Colonic mucosa (tissue), 4 donors: Measurements from ENCODE around the gene MYO16. TPM values are rescaled to one million over a fixed set of nuclear protein-coding genes. Genes with fewer than 3 reads are reported as not detected.

ENCODE experiments used
- DNase-seq: peaks from one replicate; pipeline ENCODE4 v3.0.0-alpha.2; 2020
- H3K27ac ChIP-seq: fragments of 200-600 bp; one replicate; pipeline ENCODE4 v1.8.0; 2021
- H3K27me3 ChIP-seq: fragments of 200-600 bp; one replicate; pipeline ENCODE4 v1.8.0; 2021
- H3K36me3 ChIP-seq: fragments of 200-600 bp; one replicate; pipeline ENCODE4 v1.8.0; 2021
- H3K4me1 ChIP-seq: fragments of 200-600 bp; one replicate; pipeline ENCODE4 v1.8.0; 2021; ENCODE audit warnings: mild to moderate bottlenecking
- H3K4me3 ChIP-seq: fragments of 200-600 bp; one replicate; pipeline ENCODE4 v1.8.0; 2021
- H3K9ac ChIP-seq, 2 donors: one replicate each; pipeline ENCODE4 v1.7.0; 2013; ENCODE audit warnings: control low read depth in 2 of 2, low read depth in 2 of 2, low read length in 2 of 2
- H3K9me3 ChIP-seq: fragments of 200-600 bp; one replicate; pipeline ENCODE4 v1.8.0; 2021
- intact Hi-C: fragments of 100-400 bp; cut with DNase I; formaldehyde crosslinking; loops from one replicate; pipeline ENCODE4 v1.14.1; 2022
- total RNA-seq, 2 donors: library from RNA; stranded (reverse); fragmentation: NEBNext Ultra II Directional in 1 of 2; extraction: Animal tissue kit (Norgen Biotek cat#: 25700) in 1 of 2; gene quantifications; one replicate each; pipeline ENCODE4 v1.2.1, GENCODE V29; 2021
- TF ChIP-seq, protein P1 (sequence below): fragments of 200-600 bp; IDR thresholded peaks from one replicate; pipeline ENCODE4 v1.8.0; 2022; ENCODE audit warnings: antibody characterized with exemption, mild to moderate bottlenecking
- donor health status: healthy.
- donor health status: DM: no; HTN: no; CAD: no.
- donor health status: DM: no; HTN: no; CAD: no.

Gene MYO16
- total RNA-seq, 2 donors from 2014 or later, result 0.05 TPM; not detected in 1

DNA sequence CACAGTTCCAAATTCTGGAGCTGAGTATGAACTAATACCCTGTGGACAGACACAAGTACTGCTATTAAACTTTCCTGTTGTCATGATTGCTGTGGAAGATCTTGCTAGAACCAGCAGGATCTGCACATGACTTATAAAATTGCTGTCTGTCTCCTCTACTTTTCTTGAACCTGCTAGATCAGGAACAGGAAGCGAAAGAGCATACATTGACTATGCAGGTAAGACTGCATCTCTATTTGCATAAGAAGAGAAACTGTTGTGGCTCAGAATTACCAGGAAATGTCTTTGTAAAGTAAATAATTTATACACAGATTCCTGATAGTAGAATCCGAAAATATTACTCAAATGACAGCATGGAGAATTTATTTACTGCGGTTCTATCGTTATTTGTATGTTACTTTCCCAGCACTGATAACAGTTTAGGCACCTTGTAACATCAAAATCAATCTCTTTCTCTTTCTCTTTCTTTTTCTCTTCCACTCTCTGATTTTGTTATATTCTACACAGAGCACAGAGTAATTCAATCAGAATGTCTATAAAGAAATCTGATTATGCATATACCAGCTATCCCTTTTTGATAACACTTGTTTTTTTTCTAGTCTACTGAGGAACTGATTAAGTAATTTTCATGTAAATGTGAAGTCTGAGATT lies 226.5 kb downstream of the MYO16 start:
- H3K9me3 ChIP-seq, result no peaks in the 10 kb centered on the region
- TF ChIP-seq, protein P1, sequence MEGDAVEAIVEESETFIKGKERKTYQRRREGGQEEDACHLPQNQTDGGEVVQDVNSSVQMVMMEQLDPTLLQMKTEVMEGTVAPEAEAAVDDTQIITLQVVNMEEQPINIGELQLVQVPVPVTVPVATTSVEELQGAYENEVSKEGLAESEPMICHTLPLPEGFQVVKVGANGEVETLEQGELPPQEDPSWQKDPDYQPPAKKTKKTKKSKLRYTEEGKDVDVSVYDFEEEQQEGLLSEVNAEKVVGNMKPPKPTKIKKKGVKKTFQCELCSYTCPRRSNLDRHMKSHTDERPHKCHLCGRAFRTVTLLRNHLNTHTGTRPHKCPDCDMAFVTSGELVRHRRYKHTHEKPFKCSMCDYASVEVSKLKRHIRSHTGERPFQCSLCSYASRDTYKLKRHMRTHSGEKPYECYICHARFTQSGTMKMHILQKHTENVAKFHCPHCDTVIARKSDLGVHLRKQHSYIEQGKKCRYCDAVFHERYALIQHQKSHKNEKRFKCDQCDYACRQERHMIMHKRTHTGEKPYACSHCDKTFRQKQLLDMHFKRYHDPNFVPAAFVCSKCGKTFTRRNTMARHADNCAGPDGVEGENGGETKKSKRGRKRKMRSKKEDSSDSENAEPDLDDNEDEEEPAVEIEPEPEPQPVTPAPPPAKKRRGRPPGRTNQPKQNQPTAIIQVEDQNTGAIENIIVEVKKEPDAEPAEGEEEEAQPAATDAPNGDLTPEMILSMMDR, result no peak
- H3K9ac ChIP-seq, result no peak overlapping the region
- DNase-seq, result no peak
- intact Hi-C loops, result no loop called here
- no peaks in the 10 kb centered on the region for H3K4me1 ChIP-seq
- H3K27ac ChIP-seq, result no peak overlapping the region
- H3K4me3 ChIP-seq, result no peak overlapping the region
- H3K36me3 ChIP-seq, result no peaks in the 10 kb centered on the region
- no peaks in the 10 kb centered on the region for H3K27me3 ChIP-seq

DNA sequence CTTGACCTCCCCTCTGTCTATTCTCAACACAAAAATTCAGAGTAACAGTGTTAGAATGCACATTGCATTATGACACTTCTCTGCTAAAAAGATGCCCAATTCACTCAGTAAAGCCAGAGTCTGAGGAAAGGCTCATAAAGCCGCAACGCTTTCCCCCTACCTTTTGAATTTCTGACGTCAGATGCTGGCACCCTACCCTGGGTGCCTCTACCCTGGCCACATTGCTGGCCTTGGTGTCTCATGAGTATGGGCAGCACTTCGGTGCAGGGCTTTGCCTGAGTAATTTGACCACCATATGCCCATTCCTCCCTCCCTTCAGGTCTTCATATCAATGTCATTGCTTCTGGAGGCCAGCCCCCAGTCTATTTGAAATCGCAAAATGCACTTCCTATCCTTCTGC lies 229.3 kb downstream of the MYO16 start:
- H3K27me3 ChIP-seq, result no peaks in the 10 kb centered on the region
- TF ChIP-seq, protein P1, result no peak
- no peak overlapping the region for H3K4me3 ChIP-seq
- no peaks in the 10 kb centered on the region for H3K36me3 ChIP-seq
- no peaks in the 10 kb centered on the region for H3K9me3 ChIP-seq
- no peaks in the 10 kb centered on the region for H3K4me1 ChIP-seq
- DNase-seq, result no peak
- intact Hi-C loops, result no loop called here
- no peak overlapping the region for H3K27ac ChIP-seq
- H3K9ac ChIP-seq, result no peak overlapping the region

DNA sequence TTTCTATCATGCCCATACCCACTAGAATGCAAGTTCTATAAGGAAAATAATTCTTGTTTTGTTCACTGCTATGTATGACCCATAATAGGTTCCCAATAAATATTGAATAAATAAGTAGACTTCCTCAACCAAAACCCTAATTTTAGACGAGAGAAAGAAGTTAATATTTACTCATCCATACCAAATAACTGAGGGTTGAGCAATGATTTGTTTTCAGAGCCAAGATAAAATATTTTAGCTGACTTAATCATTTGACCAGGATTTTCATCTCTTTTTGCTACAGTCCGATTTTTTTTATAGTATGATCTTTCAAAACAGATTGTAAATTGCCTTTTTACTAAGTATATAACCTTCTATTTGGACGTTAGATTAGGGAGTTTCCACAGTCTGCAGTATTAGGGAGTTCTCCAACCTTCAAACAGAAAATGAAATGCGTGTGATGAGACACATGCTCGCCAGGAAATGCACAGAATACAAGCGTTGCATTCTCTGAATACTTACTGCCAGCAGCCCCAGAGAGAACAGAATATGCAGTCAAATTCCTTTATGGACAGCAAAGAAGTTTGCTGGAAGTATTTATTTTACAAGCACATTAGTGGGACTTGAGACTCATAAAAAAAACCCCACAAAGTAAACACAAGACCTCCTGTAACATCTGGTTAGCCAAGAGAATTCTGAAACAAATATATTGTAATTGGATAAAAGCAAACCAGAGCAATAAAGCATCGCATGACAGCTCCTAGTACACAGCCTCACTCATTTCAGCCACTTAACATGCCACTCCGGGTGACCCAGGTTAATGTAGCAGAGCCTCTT lies 230.0 kb downstream of the MYO16 start:
- no peaks in the 10 kb centered on the region for H3K36me3 ChIP-seq
- intact Hi-C loops, result no loop called here
- H3K27me3 ChIP-seq, result no peaks in the 10 kb centered on the region
- H3K9me3 ChIP-seq, result no peaks in the 10 kb centered on the region
- H3K27ac ChIP-seq, result no peak overlapping the region
- DNase-seq, result no peak
- no peak overlapping the region for H3K4me3 ChIP-seq
- no peaks in the 10 kb centered on the region for H3K4me1 ChIP-seq
- TF ChIP-seq, protein P1, result no peak
- H3K9ac ChIP-seq, result no peak overlapping the region

DNA sequence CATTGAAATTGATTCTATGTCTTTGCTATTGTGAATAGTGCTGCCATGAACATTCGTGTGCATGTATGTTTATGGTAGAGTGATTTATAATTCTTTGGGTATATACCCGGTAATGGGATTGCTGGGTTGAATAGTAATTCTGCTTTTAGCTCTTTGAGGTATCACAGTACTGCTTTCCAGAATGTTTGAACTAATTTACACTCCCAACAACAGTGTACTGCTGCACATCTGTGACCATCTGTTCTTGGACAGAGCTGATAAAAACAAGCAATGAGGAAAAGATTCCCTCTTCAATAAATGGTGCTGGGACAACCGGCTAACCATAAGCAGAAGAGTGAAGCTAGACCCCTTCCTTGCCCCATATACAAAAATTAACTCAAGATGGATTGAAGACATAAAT lies 231.0 kb downstream of the MYO16 start:
- TF ChIP-seq, protein P1, result no peak

DNA sequence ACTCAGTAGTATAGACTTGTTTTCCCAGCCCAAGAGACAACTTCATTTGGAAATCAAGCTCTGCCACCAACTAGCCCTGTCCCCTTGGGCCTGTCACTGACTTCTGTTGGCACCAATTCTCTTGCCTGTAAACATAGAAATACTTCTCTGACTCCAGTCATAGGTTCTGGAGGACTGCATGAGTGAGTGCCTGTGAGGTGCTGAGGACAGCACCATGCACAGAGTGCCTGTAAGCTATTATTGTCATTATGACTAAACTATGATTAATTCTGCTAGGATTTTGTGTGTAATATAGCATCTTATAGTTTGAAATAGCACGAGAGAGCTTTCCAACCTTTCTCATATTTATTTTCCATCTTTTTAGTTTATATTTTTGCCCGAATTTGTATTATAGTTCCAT lies 247.9 kb downstream of the MYO16 start:
- no peaks in the 10 kb centered on the region for H3K27me3 ChIP-seq
- H3K4me1 ChIP-seq, result no peaks in the 10 kb centered on the region
- no peak overlapping the region for H3K27ac ChIP-seq
- H3K4me3 ChIP-seq, result no peak overlapping the region
- H3K9me3 ChIP-seq, result no peaks in the 10 kb centered on the region
- intact Hi-C loops, result no loop called here
- H3K9ac ChIP-seq, result no peak overlapping the region
- TF ChIP-seq, protein P1, result no peak
- no peaks in the 10 kb centered on the region for H3K36me3 ChIP-seq
- no peak for DNase-seq

More for the DNA sequence above, 231.0 kb downstream of the MYO16 start:
- Histone ChIP-seq H3K27ac (no peak overlapping the region), H3K9me3 (no peaks in the 10 kb centered on the region), H3K36me3 (no peaks in the 10 kb centered on the region), H3K4me1 (no peaks in the 10 kb centered on the region), H3K27me3 (no peaks in the 10 kb centered on the region), H3K4me3 (no peak overlapping the region), H3K9ac (no peak overlapping the region)
- intact Hi-C loops, result no loop called here
- no peak for DNase-seq
